Kidney glomerular epithelial cell (primary cell): ENCODE results near the gene CREBRF.
"Not testable (repeated sequence)": the region's sequence is repeated elsewhere in the genome, so short reads cannot be mapped to it uniquely, and the experiment has no call there.

ENCODE experiments used
- DNase-seq: peaks from one replicate; lab custom pipeline; 2025; lab: John Stamatoyannopoulos, UW

Gene CREBRF

DNA sequence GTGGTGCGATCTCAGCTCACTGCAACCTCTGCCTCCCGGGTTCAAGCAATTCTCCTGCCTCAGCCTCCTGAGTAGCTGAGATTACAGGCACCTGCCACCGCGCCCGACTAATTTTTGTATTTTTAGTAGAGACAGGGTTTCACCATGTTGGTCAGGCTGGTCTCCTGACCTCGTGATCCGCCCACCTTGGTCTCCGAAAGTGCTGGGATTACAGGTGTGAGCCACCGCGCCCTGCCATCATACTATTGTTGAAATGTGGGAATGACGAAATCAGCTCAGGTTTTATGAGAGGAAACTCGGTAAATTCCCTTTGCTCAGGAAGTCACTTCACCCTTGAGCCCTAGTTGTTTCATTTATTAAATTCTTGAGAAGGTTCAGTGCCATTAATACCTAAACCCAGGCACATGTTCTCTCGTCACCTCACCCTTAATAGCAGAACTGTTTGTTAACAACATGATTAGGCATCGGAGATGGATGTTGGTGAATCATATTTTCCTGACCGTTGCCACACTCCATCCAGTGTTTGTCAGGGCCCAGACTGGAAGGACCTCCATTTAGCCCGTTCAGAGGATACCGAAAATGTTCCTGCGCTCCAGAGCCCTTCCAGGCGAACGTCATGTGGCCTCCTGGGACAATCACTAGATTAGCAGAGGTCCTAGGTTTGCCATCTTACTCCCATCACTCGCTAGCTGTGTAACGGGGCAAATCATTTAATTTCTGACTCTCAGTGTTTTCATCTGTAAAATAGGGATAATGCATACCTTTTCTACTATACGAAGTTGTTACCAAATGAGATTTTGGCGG is 20.0 kb upstream of the CREBRF start:
- no peak for DNase-seq

DNA sequence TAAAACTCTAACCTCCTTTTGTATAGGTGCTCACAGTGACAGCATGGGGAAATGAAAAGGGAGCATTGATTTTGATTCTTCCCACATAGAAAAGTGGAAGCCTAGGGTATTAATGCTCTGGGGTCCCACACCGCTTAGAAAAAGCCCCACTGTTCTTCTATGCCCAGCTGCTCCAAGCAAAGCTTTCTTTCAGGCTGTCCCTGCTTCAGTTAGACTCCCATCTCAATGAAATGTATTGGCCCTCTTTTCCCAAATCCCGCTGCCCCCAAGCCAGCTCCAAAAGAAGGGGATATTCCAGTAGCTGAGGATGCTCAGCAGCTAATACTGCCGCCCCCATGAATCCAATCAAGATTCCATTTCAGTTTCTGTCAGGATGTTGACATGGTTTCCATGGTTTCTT is 17.0 kb upstream of the CREBRF start:
- no peak for DNase-seq

DNA sequence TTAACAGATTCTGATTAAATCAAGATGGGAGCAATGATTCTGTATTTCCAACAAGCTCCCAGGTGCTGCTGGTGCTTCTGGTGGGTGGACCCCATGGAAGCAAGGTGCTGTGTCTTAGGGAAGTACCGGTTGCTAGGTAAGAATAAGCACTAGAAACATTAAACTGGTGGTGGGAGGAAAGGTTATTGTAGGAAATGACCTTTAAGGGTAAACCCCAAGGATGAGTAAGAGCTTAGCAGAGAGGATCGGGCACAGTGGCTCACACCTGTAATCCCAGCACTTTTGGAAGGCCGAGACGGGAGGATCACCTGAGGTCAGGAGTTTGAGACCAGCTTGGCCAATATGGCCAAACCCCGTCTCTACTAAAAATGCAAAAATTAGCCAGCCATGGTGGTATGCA is 16.2 kb upstream of the CREBRF start:
- no peak for DNase-seq

DNA sequence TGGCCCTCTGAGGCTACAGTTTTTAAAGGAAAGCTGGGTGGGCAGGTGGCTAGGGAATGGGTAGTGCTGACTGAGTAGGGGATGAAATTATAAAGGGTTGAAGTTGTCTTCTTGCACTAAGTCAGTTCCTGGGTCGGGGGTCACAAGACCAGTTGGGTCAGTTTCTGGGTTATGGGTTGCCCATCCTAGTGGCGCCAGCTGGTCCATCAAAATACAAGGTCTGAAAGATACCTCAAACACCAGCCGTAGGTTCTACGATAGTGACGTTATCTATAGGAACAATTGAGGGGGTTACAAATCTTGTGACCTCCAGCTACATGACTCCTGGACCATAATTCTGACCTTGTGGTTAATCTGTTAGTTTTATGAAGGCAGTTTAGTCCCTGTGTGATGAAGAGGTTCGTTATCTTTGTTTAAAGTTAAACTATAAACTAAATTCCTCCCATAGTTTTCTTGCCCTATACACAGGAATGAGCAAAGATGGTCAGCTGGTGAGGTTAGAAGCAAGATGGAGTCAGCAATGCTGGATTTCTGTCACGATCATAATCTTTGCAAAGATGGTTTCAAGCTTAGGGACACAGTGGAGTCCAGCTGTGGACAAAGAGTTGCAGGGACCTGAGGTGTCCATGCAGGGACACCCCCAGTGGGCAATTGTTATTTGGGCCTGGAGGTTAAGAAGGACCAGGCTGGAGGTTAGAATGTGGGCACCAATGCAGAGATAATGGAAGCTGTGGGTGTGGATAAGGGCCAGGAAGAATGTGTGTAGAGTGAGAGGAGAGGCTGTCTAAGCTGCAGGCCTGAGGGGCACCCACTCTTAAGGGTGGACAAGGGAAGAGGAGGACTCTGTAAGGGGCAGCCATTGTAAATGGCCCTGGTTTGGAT is 14.0 kb upstream of the CREBRF start:
- no peak for DNase-seq

DNA sequence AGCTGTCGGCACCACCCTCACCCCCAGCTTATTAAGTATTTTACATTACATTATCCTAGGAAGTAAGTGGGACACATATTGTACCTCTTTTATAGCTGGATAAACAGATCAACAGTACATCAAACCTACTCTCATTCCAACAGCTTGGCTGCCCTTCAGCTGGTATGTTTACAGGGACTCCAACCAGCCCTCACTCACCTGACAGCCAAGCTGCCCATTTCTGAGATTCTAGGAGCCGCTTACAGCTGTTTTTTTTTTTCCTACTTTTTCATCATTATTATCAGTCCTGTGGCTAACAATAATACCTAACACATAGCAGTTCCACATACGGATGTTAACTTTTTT is 13.4 kb upstream of the CREBRF start:
- DNase-seq = no peak

DNA sequence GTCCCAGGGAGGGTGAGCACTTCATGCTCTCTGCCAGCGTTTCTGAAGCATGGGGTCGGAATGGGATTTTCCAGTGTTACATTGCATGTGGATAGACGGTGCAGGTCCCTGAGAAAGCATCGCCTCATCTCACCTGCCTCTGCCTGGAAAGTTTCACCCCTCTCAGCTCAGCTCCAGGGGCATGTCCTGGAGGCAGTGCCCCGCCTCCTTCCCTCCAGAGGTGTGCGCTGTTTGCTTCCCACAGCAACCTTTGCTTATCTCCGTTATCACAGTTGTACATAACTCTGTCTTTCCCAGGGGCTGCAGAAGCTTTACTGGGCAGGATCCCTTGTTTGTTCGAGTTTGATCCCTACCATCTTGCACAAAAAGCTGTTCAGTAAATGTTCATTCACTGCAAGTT is 10.7 kb upstream of the CREBRF start:
- no peak for DNase-seq

DNA sequence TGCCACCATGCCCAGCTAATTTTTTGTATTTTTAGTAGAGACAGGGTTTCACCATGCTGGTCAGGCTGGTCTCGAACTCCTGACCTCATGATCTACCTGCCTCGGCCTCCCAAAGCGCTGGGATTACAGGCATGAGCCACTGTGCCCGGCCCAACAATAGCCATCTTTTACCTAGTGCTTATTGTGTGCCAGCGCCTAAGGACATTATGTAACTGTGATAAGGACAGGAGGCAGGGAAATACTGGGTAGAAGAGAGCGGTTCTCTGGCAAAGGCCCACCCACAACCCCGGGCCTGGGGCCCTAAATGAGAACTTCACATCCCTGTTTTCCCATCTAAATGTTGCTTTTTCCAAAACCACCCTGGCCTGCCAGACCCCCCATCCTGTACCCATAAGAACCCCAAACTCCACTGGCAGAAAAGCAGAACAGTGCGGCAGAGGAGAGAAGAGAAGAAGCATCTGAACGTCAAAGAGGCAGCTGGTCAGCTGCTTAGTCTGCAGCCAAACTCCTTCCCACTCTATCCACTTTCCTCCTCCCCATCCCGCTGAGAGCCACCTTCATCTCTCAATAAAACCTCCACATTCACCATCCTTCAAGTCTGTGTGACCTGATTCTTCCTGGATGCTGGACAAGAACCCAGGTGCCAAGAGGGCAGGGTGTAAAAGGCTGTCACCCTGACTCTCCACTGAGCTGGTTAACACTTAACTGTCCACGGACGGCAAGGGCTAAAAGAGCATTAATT is 8.9 kb upstream of the CREBRF start:
- not testable (repeated sequence) for DNase-seq

DNA sequence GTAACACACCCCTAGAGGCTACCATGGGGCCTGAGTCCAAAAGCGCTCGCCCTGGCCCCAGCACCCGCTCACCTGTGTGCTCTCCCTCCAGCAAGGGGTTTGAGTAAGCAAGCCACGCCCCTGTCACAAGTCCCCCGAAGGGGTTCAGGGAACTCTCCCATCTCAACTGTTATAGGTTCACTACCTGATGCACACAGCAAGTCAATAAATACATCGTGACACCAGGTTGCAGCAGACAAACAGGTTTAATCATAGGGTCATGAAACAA is 8.4 kb upstream of the CREBRF start:
- no peak for DNase-seq

DNA sequence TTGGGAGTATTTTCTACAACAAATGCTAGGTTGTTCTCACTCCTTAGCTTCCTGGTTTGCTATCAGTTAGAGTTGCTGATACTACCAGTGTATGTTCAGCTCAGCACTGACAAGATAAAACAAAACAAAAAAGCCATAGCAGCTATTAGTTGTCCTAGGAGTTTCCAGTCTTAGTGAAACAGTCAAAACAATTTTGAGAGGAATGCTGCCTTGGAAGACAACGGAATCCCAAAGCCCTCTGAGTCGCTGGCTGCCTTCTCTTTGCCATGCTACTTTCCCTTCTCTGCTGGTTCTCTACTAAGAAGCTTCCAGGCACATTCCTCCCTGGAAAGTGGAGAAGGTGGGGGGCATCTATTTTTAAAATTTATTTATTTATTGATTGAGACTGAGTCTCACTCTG is 5.4 kb upstream of the CREBRF start:
- DNase-seq = no peak

DNA sequence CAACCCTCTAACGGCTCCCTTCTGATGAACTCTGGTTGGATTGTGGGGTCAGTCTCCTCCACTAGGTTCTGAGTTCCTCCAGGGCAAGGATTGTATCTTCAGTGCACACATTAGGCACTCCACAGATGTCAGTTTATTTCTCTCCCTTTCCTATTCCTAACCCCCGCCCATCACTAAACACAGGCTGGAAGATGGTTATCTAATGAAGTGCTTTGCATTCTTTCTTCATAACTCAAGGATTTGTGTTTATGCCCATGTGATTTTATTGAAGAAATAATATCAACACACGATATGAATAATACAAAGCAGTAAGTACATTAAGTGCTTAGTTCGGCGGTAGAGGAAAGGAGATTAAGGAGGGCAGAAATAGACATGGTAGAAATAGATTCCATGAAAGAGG is 4.4 kb upstream of the CREBRF start:
- no peak for DNase-seq

DNA sequence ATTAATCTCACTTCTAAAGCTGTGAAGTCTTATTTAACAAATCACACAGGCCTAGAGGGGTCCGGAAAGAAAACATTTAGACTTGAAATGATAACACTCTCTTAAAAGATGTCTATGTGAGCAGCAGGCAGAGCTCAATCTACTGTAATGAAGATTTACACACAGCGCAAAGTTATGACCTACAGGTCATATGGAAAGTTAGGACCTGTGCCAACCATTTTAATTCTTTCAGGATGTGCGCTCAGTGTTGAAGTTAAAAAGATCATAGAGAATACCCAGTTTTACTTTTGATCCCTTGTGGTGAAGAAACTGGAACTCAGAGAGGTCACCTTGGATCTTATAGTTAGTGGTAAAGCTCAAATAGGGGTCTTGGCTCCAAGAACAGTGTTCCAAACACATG is 3.1 kb upstream of the CREBRF start:
- no peak for DNase-seq

DNA sequence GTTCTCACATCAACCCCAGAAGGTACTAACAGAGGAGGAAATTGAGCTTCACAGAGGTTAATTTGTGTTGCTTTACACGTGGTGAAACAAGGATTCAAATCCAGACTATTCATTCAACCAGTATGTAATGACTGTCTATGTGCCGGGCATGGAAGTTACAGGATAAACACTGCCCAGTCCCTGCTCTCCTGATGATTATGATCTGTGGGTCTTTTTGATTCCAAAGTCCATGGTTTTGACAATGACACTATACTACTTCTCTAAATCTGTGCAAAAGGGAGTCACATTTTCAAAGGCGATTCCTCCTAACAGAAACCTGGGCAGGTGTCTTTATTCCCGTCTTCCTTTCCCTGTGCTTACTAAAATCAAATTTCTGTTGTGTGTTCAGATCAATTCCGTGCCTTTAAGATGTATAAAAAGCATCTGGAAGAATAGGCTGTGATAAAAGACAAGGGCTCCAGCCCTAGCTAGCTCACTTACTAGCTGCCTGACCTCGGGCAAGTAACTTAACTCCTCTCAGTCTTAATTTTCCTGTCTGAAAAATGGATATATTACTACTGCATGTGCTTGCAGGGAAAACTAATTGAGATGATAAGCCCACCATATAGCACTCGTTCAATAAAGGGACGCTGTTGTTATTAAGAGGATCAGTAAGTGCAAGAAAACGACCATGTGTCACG is 970 bp upstream of the CREBRF start:
- no peak for DNase-seq

DNA sequence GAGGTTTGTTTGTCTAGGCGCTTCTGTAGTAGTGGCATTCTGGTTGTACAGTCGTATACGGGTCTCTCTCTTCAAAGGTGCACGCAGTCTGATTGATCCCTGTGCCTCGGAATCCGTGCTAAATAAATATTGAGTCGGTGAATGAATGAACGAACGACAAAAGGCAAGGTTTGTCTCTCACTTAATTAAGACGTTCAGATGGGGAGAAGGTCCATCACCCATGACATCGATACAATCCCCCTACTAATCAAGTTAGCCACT is 500 bp upstream of the CREBRF start:
- no peak for DNase-seq

DNA sequence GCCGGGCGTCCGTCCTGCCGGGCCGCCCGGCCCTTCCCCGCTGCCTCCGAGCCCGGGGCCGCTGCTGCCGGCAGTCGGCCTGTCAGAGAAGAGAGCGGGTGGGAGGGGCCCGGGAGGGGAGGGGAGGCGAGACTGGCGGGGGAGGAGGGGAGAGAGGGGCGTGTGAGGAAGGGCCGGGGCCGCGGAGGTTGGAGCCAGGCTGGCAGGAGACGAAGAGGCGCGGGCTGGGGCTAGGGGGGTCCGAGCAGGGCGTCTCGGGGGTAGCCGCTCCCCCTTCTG is 570 bp downstream of the CREBRF start:
- no peak for DNase-seq

DNA sequence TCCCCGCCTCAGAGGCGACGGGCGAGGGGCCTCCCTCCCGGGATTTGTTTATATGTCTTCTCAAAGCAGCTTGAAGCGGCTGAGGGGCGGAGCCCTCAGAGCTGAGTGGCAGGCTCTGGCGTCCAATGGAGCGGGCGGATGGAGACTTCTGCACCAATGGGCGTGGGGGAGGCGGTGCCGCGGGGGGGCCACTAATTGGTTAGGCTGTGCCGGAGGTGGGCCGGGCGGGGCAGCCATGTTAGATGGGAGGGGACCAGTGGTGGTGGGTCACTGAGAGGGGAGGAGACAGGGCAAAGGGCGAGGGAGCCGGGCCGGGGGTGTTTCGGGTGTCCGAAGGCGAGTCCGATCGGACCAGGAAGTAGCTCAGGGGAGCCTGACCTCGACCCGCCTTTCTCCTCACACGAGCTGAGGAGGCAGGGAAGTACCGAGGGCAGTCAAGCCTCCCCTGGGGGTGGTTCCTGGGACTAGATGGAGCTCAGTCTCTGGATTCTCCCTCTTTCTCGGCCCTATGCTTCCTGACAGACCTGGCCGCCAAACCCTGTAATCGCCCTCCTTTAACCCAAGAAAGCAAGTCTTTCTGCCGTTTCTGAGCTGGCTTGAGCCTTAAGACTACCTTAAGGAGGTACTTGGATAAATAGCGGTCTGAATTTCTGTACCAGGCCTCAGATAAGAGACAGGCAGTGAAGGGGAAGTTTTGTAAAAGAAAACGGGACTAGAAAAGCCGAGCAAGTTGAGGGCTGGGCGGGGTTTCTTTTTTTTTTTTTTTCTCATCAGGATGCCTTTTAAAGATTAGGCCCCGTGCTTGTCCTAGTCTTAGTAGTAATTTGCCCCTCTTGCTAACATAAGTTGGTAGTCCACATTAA is 1.1 kb downstream of the CREBRF start:
- peak; percentile 92 for DNase-seq

DNA sequence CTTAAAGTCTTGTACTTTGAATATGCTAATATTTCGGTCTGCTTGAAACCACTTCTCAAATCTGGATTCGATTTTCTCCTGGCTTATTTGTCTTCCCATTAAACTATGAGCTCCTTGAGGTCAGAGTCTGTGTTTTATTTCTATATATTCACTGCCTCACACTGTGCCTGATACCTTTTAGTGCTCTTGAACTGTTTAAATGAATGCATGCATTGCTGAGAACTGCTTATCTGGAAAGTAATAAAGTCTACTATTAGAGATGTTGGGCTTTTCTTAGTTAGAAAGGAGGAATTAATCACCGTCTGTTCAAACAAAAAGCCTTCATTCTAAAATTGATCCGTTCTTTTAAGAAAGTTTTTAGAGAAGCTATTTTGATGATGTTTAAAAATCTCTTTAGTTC is 6.0 kb downstream of the CREBRF start:
- no peak for DNase-seq

DNA sequence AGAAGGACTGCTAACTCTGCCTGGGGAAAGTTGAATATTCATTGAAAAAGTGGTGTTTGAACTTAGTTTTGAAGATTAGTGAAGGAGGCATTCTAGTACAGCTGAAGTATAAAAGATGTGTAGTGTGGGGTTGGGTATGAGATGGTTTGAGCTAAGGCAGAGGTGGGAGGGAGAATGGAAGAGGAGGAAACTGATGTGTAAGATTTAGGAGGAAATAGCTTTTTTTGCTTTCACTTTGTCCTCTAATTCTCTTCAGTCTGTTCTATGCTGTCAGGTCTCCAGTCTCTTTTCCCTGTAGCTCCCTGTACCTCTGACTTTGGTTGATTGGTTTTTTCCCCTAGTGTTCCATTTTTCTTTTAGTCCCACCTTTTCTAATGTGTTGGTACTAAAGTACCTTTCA is 9.0 kb downstream of the CREBRF start:
- DNase-seq = no peak

DNA sequence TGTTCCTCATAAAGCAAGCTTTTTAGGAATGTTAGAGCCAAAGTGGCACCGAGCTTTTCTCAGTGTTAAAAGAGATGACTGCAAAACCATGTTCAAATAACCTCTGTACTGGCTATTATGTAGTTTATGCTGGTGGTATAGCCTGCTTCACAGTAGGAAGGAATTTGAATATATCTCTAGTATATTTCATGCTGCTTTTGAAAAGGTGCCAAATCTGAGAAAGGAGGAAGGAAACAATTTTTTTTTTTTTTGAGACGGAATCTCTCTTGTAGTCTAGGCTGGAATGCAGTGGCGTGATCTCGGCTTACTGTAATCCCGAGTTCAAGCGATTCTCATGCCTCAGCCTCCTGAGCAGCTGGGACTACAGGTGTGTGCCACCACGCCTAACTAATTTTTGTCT is 13.5 kb downstream of the CREBRF start:
- no peak for DNase-seq

DNA sequence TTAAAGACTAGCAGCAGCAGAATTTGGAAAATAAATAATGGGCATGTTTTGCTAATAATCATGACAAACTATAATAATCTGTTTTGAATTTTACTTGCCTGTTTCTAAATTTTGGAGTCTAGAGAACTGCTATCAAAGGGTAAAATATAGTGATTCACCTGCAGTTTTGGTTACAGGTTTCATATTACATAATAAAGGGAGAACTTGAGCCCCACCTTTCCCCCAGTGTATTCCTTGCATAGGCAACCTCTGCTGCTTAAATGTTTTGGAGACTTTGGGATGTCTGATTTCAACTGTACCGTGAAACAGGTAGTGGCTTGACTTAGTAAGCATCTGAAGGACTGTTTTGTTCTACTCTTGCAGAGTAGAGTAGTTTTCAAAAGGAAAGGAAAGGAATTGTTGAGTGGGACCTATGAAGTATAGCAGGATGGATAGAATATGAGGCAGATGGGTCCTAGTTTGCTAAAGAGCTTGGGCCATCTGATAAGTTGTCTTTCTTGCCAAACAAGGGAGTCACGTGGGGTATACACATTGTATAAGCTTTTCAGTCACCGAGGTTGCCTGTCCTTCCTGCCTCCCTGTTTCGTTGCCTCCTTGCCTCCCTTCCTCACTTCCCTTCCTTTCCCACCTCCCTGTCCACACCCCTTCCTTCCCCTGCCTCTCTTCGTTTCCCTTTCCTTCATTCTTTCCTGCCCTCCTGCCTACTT is 19.1 kb downstream of the CREBRF start:
- no peak for DNase-seq

DNA sequence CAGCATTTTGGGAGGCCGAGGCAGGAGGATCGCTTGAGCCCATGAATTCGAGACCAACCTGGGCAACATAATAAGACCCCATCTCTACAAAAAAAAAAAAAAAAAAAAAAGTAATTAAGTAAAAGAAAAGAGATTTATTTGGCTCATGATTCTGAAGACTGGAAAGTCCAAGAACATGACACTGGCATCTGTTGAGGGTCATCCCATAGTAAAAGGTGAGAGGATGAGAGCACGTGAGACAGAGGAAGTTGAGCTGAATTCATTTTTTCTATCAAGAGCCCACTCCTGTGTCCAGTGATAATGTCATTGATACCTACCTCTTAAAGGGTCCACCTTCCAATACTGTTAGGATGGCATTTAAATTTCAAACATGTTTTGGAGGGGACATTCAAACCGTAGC is 19.8 kb downstream of the CREBRF start:
- no peak for DNase-seq

DNA sequence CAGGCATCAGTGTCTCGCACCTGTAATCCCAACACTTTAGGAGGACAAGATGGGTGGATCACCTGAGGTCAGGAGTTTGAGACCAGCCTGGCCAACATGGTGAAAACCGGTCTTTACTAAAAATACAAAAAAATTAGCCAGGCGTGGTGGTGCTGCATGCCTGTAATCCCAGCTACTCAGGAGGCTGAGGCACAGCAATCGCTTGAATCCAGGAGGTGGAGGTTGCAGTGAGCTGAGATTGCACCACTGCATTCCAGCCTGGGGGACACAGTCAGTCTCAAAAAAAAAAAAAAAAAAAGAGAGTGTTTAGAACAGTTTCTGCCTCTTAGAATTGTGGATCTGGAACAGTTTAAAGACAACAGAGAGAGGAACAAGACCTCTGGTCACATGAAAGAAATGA is 20.3 kb downstream of the CREBRF start:
- DNase-seq = not testable (repeated sequence)

DNA sequence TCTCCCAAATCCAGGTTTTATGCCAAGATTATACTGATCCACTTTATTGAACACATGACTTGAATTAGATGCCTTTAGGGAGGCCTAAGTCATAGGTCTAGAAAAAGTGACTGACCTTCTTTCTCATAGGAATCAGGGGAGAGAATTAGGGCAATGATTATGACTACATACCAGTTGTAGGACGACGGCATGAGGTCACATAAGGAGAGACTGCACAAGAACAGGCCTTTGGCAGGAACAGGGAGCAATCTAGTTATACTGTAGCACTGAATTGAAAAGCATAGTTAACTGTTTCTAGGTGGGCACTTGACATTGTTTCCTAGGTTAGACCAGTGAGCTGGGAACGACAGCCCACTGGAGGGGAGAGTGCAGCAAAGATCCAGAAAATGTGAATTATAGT is 22.7 kb downstream of the CREBRF start:
- DNase-seq = no peak
